Keratinocyte (primary cell): ENCODE data around the gene TSPAN17. TPM values are rescaled to one million over a fixed set of nuclear protein-coding genes. Genes with fewer than 3 reads are reported as not detected.

Experiments used
- DNase-seq: peaks from one replicate; pipeline ENCODE4 v3.0.0-alpha.2; 2011; ENCODE audit warnings: low read depth, missing footprints, low spot score
- FAIRE-seq: peaks from 2 replicates; lab custom pipeline; 2011; peaks lifted over from hg19 to GRCh38; lab: Jason Lieb, UNC
- H2AFZ ChIP-seq: 2 replicates; pipeline ENCODE4 v1.6.0; 2012; ENCODE audit warnings: low read length, control low read depth, inconsistent platforms; ENCODE audit not compliant: control insufficient read depth
- H3K27ac ChIP-seq: 2 replicates; pipeline ENCODE4 v1.5.1; 2011; ENCODE audit warnings: low read length; ENCODE audit not compliant: control insufficient read depth, insufficient read depth
- H3K27me3 ChIP-seq: 3 replicates; pipeline ENCODE4 v1.6.0; 2011; ENCODE audit warnings: low read length; ENCODE audit not compliant: control insufficient read depth, insufficient read depth; ENCODE audit errors: extremely low read depth
- H3K36me3 ChIP-seq, 2 experiments: 2 replicates in 1 of 2; 3 replicates in 1 of 2; pipeline ENCODE4 v1.5.1; 2011; ENCODE audit warnings: low read length in 2 of 2, mild to moderate bottlenecking in 1 of 2; ENCODE audit not compliant: control insufficient read depth in 2 of 2, insufficient read depth in 2 of 2; ENCODE audit errors: extremely low read depth in 1 of 2
- H3K4me1 ChIP-seq: 3 replicates; pipeline ENCODE4 v1.5.1; 2011; ENCODE audit warnings: low read length; ENCODE audit not compliant: control insufficient read depth, insufficient read depth; ENCODE audit errors: extremely low read depth
- H3K4me2 ChIP-seq: 3 replicates; pipeline ENCODE4 v1.6.0; 2011; ENCODE audit warnings: low read depth, low read length; ENCODE audit not compliant: control insufficient read depth, insufficient read depth; ENCODE audit errors: extremely low read depth
- H3K4me3 ChIP-seq, 3 experiments: fragments of 200-600 bp in 1 of 3; sonication (generic) in 1 of 3; 2 replicates in 2 of 3; 3 replicates in 1 of 3; pipeline ENCODE4 v1.5.1; 2011 to 2016; ENCODE audit warnings: low read length in 3 of 3, mild to moderate bottlenecking in 3 of 3, control low read depth in 2 of 3, inconsistent platforms in 1 of 3, low read depth in 1 of 3, mixed read lengths in 1 of 3, mixed run types in 1 of 3, moderate library complexity in 1 of 3; ENCODE audit not compliant: control insufficient read depth in 2 of 3, insufficient read depth in 2 of 3; ENCODE audit errors: extremely low read depth in 1 of 3
- H3K79me2 ChIP-seq: 2 replicates; pipeline ENCODE4 v1.6.0; 2012; ENCODE audit warnings: low read length; ENCODE audit not compliant: control insufficient read depth, insufficient read depth
- H3K9ac ChIP-seq: 3 replicates; pipeline ENCODE4 v1.6.0; 2011; ENCODE audit warnings: low read length; ENCODE audit not compliant: control insufficient read depth, insufficient read depth; ENCODE audit errors: extremely low read depth
- H3K9me1 ChIP-seq: 3 replicates; pipeline ENCODE4 v1.6.0; 2011; ENCODE audit warnings: low read length; ENCODE audit not compliant: control insufficient read depth, insufficient read depth; ENCODE audit errors: extremely low read depth
- H3K9me3 ChIP-seq: 2 replicates; pipeline ENCODE4 v1.5.1; 2012; ENCODE audit warnings: low read depth, low read length; ENCODE audit not compliant: control insufficient read depth
- H4K20me1 ChIP-seq: 3 replicates; pipeline ENCODE4 v1.6.0; 2011; ENCODE audit warnings: low read length; ENCODE audit not compliant: control insufficient read depth, insufficient read depth; ENCODE audit errors: extremely low read depth
- CTCF ChIP-seq, 3 experiments: IDR thresholded peaks in 1 of 3; conservative IDR thresholded peaks in 1 of 3; optimal IDR thresholded peaks in 1 of 3; 2 replicates in 2 of 3; 3 replicates in 1 of 3; pipeline versions ENCODE3 to v1.5.1; 2011; ENCODE audit warnings: low read length in 3 of 3, mild to moderate bottlenecking in 3 of 3, moderate library complexity in 2 of 3, control low read depth in 1 of 3, inconsistent platforms in 1 of 3; ENCODE audit not compliant: insufficient read depth in 2 of 3; ENCODE audit errors: extremely low read depth in 1 of 3
- EZH2 ChIP-seq: IDR thresholded peaks from one replicate; pipeline ENCODE4 v1.6.1; 2012; ENCODE audit warnings: inconsistent platforms, mild to moderate bottlenecking, low read length, moderate library complexity
- dilution Hi-C: fragments of 300-500 bp; cut with MboI; formaldehyde crosslinking; loops from one replicate; pipeline ENCODE4 v1.7.0; 2020; ENCODE audit warnings: low sequenced_read_pairs; ENCODE audit not compliant: extremely low pct_ligation_motif_present
- polyA plus RNA-seq, 5 experiments: library from polyadenylated mRNA; depleted of rRNA in 3 of 5; stranded (reverse) in 3 of 5; stranded (forward) in 1 of 5; unstranded in 1 of 5; fragments of >200 nt; gene quantifications; 1 replicate in 1 of 5; 2 replicates in 3 of 5; 3 replicates in 1 of 5; pipeline versions ENCODE4 v1.2.1 to v1.2.3, GENCODE V29; 2011 to 2012; ENCODE audit warnings: missing spikeins in 2 of 5, low read depth in 1 of 5, low replicate concordance in 1 of 5

The TSPAN17 gene
- polyA plus RNA-seq, 1 donor (not counting 4 experiments of a cell fraction or from before 2014, with no cell fraction given) = 53.1 TPM

- Histone ChIP-seq H3K27ac (no peak within 1 kb of the TSS), H3K9me1 (no peaks in the 10 kb centered on the region), H2AFZ (peak within 1 kb of the TSS; percentile 53), H3K27me3 (peaks cover 35% of the 10 kb centered on the region), H3K9me3 (no peaks in the 10 kb centered on the region), H3K79me2 (no peaks in the 10 kb centered on the region), H3K9ac (peak within 1 kb of the TSS; percentile 35), H3K4me2 (peak within 1 kb of the TSS; percentile 86), H4K20me1 (peaks cover 4% of the 10 kb centered on the region), H3K4me3 (peak within 1 kb of the TSS; percentile 9 to 59 (median 55)), H3K4me1 (peaks cover 45% of the 10 kb centered on the region), H3K36me3 (no peaks in the 10 kb centered on the region)
- TF ChIP-seq EZH2 (peak; percentile 52), CTCF (optimal IDR thresholded peaks at IDR 0.05 in 1 of 3, IDR thresholded peaks at IDR 0.05 in 1 of 3, conservative IDR thresholded peaks at IDR 0.05 in 1 of 3; ENCODE audit: extremely low read depth in 1 of 3, insufficient read depth in 2 of 3, low read length in 3 of 3) (no peak)
- FAIRE-seq = no peak
- no peak for DNase-seq
- dilution Hi-C loops = no loop called here
Measured at GRCh38 chr5:176629853-176630680, 17.2 kb upstream of the TSPAN17 start, which contains the start of the genes EIF4E1B and SNCB. Gene EIF4E1B (plus strand): TSS chr5:176630675. CDS start chr5:176642788, 12,113 bp downstream. Gene SNCB (minus strand): TSS chr5:176630534. CDS start chr5:176629654, 880 bp downstream.

DNA sequence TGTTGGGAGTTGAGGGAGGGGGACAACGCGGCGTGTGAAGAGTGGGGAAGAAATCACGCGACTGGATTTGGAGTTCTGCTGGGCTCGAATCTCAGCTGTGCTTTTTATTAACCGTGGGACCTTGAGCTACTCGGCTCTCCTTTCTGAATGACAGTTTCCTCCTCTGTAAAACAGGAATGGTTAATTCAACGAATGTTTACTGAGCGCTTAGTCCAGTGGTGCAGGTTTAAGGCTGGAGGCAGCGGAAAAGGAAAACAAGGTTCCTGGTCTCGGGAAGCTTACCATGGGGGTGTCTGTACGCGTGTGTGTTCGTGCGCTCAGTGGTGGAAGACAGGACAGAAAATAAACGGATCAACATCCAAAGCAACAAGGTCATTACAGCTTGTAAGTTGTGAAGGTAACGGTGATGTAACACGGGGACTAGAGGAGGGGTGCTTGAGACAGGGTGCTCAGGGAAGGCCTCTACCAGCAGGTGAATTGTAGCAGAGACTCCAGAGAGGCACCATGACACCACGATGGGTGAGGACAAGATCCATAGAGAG, 16.5 kb upstream of the TSPAN17 start:
- dilution Hi-C loops = no loop called here
- H4K20me1 ChIP-seq = peaks cover 2% of the 10 kb centered on the region
- no peaks in the 10 kb centered on the region for H3K9me1 ChIP-seq
- no peak overlapping the region for H2AFZ ChIP-seq
- H3K4me1 ChIP-seq = peaks cover 40% of the 10 kb centered on the region
- H3K27ac ChIP-seq = no peak overlapping the region
- TF ChIP-seq EZH2 (peak; percentile 26), CTCF (optimal IDR thresholded peaks at IDR 0.05 in 1 of 3, IDR thresholded peaks at IDR 0.05 in 1 of 3, conservative IDR thresholded peaks at IDR 0.05 in 1 of 3; ENCODE audit: extremely low read depth in 1 of 3, insufficient read depth in 2 of 3, low read length in 3 of 3) (no peak)
- peaks cover 35% of the 10 kb centered on the region for H3K27me3 ChIP-seq
- H3K9ac ChIP-seq = peak overlapping the region; percentile 35
- FAIRE-seq (no peak), DNase-seq (no peak)
- no peaks in the 10 kb centered on the region for H3K36me3 ChIP-seq
- H3K4me3 ChIP-seq = peak overlapping the region; percentile 9 to 59 (median 44)
- peak overlapping the region; percentile 86 for H3K4me2 ChIP-seq
- H3K9me3 ChIP-seq = no peaks in the 10 kb centered on the region
- no peaks in the 10 kb centered on the region for H3K79me2 ChIP-seq
